GM12874 (cell line): ENCODE results near the gene SLU7.

Experiments used
- CTCF ChIP-seq: IDR thresholded peaks from 2 replicates; pipeline ENCODE4 v1.5.1; 2011; ENCODE audit warnings: low read depth, mild to moderate bottlenecking, control low read depth, low read length, moderate library complexity; ENCODE audit not compliant: insufficient read depth

Gene SLU7

GRCh38 chr5:160449458-160449857, 30.6 kb upstream of the SLU7 start:
- no peak for TF ChIP-seq CTCF

- no peak for TF ChIP-seq CTCF
Measured at GRCh38 chr5:160448886-160449285, 30.0 kb upstream of the SLU7 start.

- TF ChIP-seq CTCF, result no peak
Measured at GRCh38 chr5:160445751-160446150, 26.9 kb upstream of the SLU7 start.

- no peak for TF ChIP-seq CTCF
Measured at GRCh38 chr5:160445132-160445531, 26.3 kb upstream of the SLU7 start.

- no peak for TF ChIP-seq CTCF
Measured at GRCh38 chr5:160444407-160444806, 25.5 kb upstream of the SLU7 start.

- TF ChIP-seq CTCF, result no peak
Measured at GRCh38 chr5:160442824-160443431, 24.0 kb upstream of the SLU7 start.

- no peak for TF ChIP-seq CTCF
Measured at GRCh38 chr5:160441311-160441781, 22.5 kb upstream of the SLU7 start.
